ENCODE results near the gene MED13L. TPM values are rescaled to one million over a fixed set of nuclear protein-coding genes. Genes with fewer than 3 reads are reported as not detected.

MED13L gene
- total and polyA plus RNA-seq, 2 of the 4 experiments (the other 2 are of a cell fraction) = 17.9 to 49.1 TPM

DNA sequence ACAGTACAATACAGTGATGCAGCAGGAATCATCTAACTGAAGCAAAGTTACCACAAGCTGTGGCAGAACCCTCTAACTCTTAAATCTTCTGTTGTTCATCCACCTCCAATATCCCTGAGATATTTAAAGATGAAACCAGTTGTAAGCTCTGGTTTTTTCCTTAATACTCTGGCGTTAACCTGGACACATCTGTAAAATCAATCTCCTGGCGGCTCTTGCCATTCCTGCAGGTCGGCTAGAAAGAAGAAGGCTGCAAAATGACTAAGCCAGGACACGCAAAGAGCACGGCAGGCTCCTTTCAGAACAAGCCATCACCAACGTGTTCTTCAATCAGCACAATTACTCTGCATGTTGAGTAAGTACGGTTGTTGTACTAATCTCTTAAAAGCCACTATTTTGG, 309.3 kb downstream of the MED13L start:
- no TSS peak for BruUV-seq (replicated peaks)
- Histone ChIP-seq H3K36me3 (ENCODE audit: control insufficient read depth, insufficient read depth, low read length) (peaks cover 29% of the 10 kb centered on the region), H2BK15ac (ENCODE audit: low read depth, low read length) (no peak overlapping the region), H3K56ac (ENCODE audit: extremely low read depth, insufficient read depth, low read length) (no peak overlapping the region), H4K91ac (ENCODE audit: insufficient read depth, low read depth, low read length) (no peak overlapping the region), H3K27ac (ENCODE audit: insufficient read depth, low read length) (no peak overlapping the region), H3K79me1 (ENCODE audit: low read depth in 1 of 2, low read length in 2 of 2) (peaks cover 10 to 49% of the 10 kb centered on the region in 2 experiments; a peak in 2 of 4 replicates), H3K27me3 (ENCODE audit: control insufficient read depth, insufficient read depth, low read length) (no peaks in the 10 kb centered on the region), H2BK120ac (ENCODE audit: low read depth, low read length) (no peak overlapping the region), H2BK20ac (ENCODE audit: low read depth, low read length) (no peak overlapping the region), H3K23ac (ENCODE audit: low read depth, low read length) (no peak overlapping the region), H3K18ac (ENCODE audit: low read depth, low read length) (no peak overlapping the region), H3K4me3 (ENCODE audit: insufficient read depth, low read depth, low read length) (no peak overlapping the region), H3K4me1 (ENCODE audit: control insufficient read depth, insufficient read depth, low read length) (peaks cover 11% of the 10 kb centered on the region), H4K8ac (ENCODE audit: low read depth in 2 of 2, low read length in 2 of 2) (no peak overlapping the region), H3K9me3 (ENCODE audit: control insufficient read depth, insufficient read depth, low read length) (no peaks in the 10 kb centered on the region), H2BK5ac (ENCODE audit: low read depth, low read length, poor library complexity, severe bottlenecking) (no peak overlapping the region), H4K20me1 (ENCODE audit: insufficient read depth, low read length) (peaks cover 2% of the 10 kb centered on the region), H3K4me2 (ENCODE audit: low read depth, low read length) (no peak overlapping the region), H3K14ac (replicated peaks; ENCODE audit: low read depth, low read length) (no peak overlapping the region), H2AK5ac (ENCODE audit: low read depth, low read length) (no peak overlapping the region), H3K9ac (ENCODE audit: low read depth, low read length) (no peak overlapping the region), H4K5ac (ENCODE audit: low read depth, low read length) (no peak overlapping the region), H2AFZ (replicated peaks; ENCODE audit: low read length, poor library complexity) (no peak overlapping the region), H3K4ac (ENCODE audit: low read depth, low read length) (no peak overlapping the region), H3K9me1 (ENCODE audit: insufficient read depth, low read length) (peaks cover 10% of the 10 kb centered on the region), H2AK9ac (replicated peaks; ENCODE audit: low read depth, low read length, poor library complexity) (no peak overlapping the region)
- in situ Hi-C loops (cut with MboI; ENCODE audit: low sequenced_read_pairs) (no loop called here), intact Hi-C loops (cut with micrococcal nuclease) (no loop called here), dilution Hi-C loops (cut with HindIII; ENCODE audit: low sequenced_read_pairs, unreplicated experiment) (no loop called here)
- ATAC-seq (ENCODE audit: low read depth) (no peak), DNase-seq (no peak)
- POLR2A ChIA-PET (ENCODE audit: unreplicated experiment) = no interaction called here
- no peak for TF ChIP-seq CHD1 (IDR thresholded peaks at IDR 0.05; ENCODE audit: low read depth, low read length)
- TF ChIP-seq RFX5 (IDR thresholded peaks at IDR 0.05; ENCODE audit: low read depth, low read length) = no peak
- no peak for TF ChIP-seq USF2 (IDR thresholded peaks at IDR 0.05; ENCODE audit: low read depth, low read length)
- TF ChIP-seq POLR2A (IDR thresholded peaks at IDR 0.05; ENCODE audit: low read depth, low read length) = no peak
- no peak for TF ChIP-seq MAZ (IDR thresholded peaks at IDR 0.05; ENCODE audit: borderline replicate concordance, low read depth, low read length)
- no peak for TF ChIP-seq ELK1 (IDR thresholded peaks at IDR 0.05; ENCODE audit: borderline replicate concordance, low read depth, low read length)
- no peak for TF ChIP-seq MXI1 (IDR thresholded peaks at IDR 0.05; ENCODE audit: borderline replicate concordance, low read depth, low read length)
- TF ChIP-seq BHLHE40 (IDR thresholded peaks at IDR 0.05; ENCODE audit: low read depth, low read length) = no peak
- no peak for TF ChIP-seq MAFK (IDR thresholded peaks at IDR 0.05; ENCODE audit: low read depth, low read length)
- no peak for TF ChIP-seq CEBPB (IDR thresholded peaks at IDR 0.05; ENCODE audit: low read depth, low read length)
- TF ChIP-seq FOS (IDR thresholded peaks at IDR 0.05; ENCODE audit: low read depth, low read length) = no peak
- TF ChIP-seq CTCF (conservative IDR thresholded peaks at IDR 0.05; ENCODE audit: low read depth, low read length) = no peak
- TF ChIP-seq RCOR1 (IDR thresholded peaks at IDR 0.05; ENCODE audit: insufficient replicate concordance, low read length) = no peak
- TF ChIP-seq RAD21 (IDR thresholded peaks at IDR 0.05; ENCODE audit: low read length) = no peak
- WGBS, 2 experiments (ENCODE audit: extremely low coverage in 2 of 2, insufficient read length in 1 of 2) = no CpG with 5 or more reads among the region's 7 CpGs
- CTCF ChIA-PET = no interaction called here
